ENCODE data around the gene GPX1. TPM values are rescaled to one million over a fixed set of nuclear protein-coding genes. Genes with fewer than 3 reads are reported as not detected.
"Not testable (repeated sequence)": the region's sequence is repeated elsewhere in the genome, so short reads cannot be mapped to it uniquely, and the experiment has no call there.

Gene GPX1
- total RNA-seq, 1 donor from 2014 or later = 339 TPM

- TF ChIP-seq, protein P1, sequence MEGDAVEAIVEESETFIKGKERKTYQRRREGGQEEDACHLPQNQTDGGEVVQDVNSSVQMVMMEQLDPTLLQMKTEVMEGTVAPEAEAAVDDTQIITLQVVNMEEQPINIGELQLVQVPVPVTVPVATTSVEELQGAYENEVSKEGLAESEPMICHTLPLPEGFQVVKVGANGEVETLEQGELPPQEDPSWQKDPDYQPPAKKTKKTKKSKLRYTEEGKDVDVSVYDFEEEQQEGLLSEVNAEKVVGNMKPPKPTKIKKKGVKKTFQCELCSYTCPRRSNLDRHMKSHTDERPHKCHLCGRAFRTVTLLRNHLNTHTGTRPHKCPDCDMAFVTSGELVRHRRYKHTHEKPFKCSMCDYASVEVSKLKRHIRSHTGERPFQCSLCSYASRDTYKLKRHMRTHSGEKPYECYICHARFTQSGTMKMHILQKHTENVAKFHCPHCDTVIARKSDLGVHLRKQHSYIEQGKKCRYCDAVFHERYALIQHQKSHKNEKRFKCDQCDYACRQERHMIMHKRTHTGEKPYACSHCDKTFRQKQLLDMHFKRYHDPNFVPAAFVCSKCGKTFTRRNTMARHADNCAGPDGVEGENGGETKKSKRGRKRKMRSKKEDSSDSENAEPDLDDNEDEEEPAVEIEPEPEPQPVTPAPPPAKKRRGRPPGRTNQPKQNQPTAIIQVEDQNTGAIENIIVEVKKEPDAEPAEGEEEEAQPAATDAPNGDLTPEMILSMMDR (conservative IDR thresholded peaks at IDR 0.05; ENCODE audit: low read depth, low read length) = no peak
- no peak for DNase-seq (ENCODE audit: low read depth)
Measured at GRCh38 chr3:49378249-49378895, 20.2 kb upstream of the GPX1 start.

GRCh38 chr3:49377483-49377882, 19.3 kb upstream of the GPX1 start:
- no peak for DNase-seq (ENCODE audit: low read depth)
- H3K4me3 ChIP-seq (ENCODE audit: low read depth, low read length) = no peak overlapping the region
- TF ChIP-seq, protein P1 (conservative IDR thresholded peaks at IDR 0.05; ENCODE audit: low read depth, low read length) = no peak

More at GRCh38 chr3:49378249-49378895, 20.2 kb upstream of the GPX1 start:
- no peak overlapping the region for H3K4me3 ChIP-seq (ENCODE audit: low read depth, low read length)

DNA sequence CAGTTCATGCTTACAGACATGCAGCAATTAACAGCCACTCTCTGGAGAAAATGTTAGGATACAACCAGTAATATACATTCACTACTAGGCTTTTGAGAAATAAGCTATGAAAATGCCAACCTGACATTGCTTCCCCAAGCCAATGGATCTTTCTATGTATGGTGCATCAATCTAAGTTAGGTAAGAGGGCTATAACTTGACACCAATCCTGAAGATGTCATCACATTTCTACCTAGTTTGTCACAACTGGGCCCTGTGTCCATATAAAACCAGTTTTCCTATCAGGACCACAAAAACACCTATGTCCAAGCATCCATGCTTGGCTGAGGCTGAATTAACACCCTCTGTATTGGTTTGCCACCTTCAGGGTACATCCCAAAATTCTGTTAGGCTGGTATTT, 13.8 kb upstream of the GPX1 start:
- TF ChIP-seq, protein P1 (conservative IDR thresholded peaks at IDR 0.05; ENCODE audit: low read depth, low read length) = no peak
- no peak for DNase-seq (ENCODE audit: low read depth)

GRCh38 chr3:49370585-49371290, 12.6 kb upstream of the GPX1 start:
- no peak for DNase-seq (ENCODE audit: low read depth)
- no peak overlapping the region for H3K4me3 ChIP-seq (ENCODE audit: low read depth, low read length)
- TF ChIP-seq, protein P1 (conservative IDR thresholded peaks at IDR 0.05; ENCODE audit: low read depth, low read length) = no peak

More for the DNA sequence above, 13.8 kb upstream of the GPX1 start:
- no peak overlapping the region for H3K4me3 ChIP-seq (ENCODE audit: low read depth, low read length)

- TF ChIP-seq, protein P1 (conservative IDR thresholded peaks at IDR 0.05; ENCODE audit: low read depth, low read length) = no peak
- no peak for DNase-seq (ENCODE audit: low read depth)
- H3K4me3 ChIP-seq (ENCODE audit: low read depth, low read length) = no peak overlapping the region
Measured at GRCh38 chr3:49362561-49362960, 4.4 kb upstream of the GPX1 start.

GRCh38 chr3:49359623-49360022, 1.5 kb upstream of the GPX1 start:
- H3K4me3 ChIP-seq (ENCODE audit: low read depth, low read length) = no peak overlapping the region
- DNase-seq (ENCODE audit: low read depth) = no peak
- TF ChIP-seq, protein P1 (conservative IDR thresholded peaks at IDR 0.05; ENCODE audit: low read depth, low read length) = no peak

DNA sequence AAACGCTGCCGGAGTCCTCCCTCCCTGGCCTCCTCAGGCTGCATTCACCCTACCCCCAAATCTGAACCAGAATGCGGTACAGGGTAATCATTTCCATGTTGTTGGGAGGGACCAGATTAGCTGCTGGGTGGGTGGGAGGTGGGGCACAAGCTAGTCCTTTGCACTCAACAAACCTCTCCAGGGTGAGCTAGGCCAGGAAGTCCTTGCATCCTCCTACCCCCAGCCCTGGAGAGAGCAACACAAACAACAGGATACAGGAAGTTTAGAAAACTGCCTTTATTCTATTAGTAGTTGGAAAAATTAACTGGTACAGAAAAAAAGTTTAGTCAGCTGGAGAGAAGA, 702 bp upstream of the GPX1 start:
- DNase-seq (ENCODE audit: low read depth) = no peak
- TF ChIP-seq, protein P1 (conservative IDR thresholded peaks at IDR 0.05; ENCODE audit: low read depth, low read length) = no peak
- H3K4me3 ChIP-seq (ENCODE audit: low read depth, low read length) = peak overlapping the region; percentile 80

- DNase-seq (ENCODE audit: low read depth) = not testable (repeated sequence)
- peak overlapping the region; percentile 80 for H3K4me3 ChIP-seq (ENCODE audit: low read depth, low read length)
Measured at GRCh38 chr3:49357443-49358216, 523 bp downstream of the GPX1 start.

DNA sequence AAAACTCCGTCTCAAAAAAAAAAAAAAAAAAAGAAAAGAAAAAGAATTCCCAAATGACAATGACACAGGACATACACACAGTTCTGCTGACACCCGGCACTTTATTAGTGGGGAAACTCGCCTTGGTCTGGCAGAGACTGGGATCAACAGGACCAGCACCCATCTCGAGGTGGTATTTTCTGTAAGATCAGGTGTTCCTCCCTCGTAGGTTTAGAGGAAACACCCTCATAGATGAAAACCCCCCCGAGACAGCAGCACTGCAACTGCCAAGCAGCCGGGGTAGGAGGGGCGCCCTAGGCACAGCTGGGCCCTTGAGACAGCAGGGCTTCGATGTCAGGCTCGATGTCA, 1.1 kb downstream of the GPX1 start:
- peak overlapping the region; percentile 80 for H3K4me3 ChIP-seq (ENCODE audit: low read depth, low read length)
- DNase-seq (ENCODE audit: low read depth) = not testable (repeated sequence)
